Stimulated activated CD4-positive, alpha-beta T cell treated with anti-CD3 and anti-CD28 coated beads, Interleukin-15, amount 100 ng/mL, for 1 hour (primary cell): ENCODE results near the gene TNPO1.
"Not testable (repeated sequence)": the region's sequence is repeated elsewhere in the genome, so short reads cannot be mapped to it uniquely, and the experiment has no call there.

Source experiments
- DNase-seq, 2 donors: peaks; one replicate each; pipeline ENCODE4 v3.0.0-alpha.2; 2020; ENCODE audit warnings: low read depth in 1 of 2, low spot score in 1 of 2

Gene TNPO1

GRCh38 chr5:72816284-72817075, at the start of gene TNPO1:
TNPO1 (plus strand) TSS chr5:72816661; CDS start chr5:72816738, 77 bp downstream.
- peak; percentile 70 to 80 for DNase-seq

- DNase-seq: no peak
These were observed 49.0 kb upstream of the TNPO1 start for GRCh38 chr5:72767289-72768010.

- DNase-seq: no peak
These were observed 46.2 kb upstream of the TNPO1 start for GRCh38 chr5:72770266-72770665.

GRCh38 chr5:72776684-72777083, 39.8 kb upstream of the TNPO1 start:
- DNase-seq: no peak

GRCh38 chr5:72779520-72779919, 36.9 kb upstream of the TNPO1 start:
- DNase-seq: no peak

- DNase-seq: no peak
These were observed 33.1 kb upstream of the TNPO1 start for GRCh38 chr5:72783354-72783753.

GRCh38 chr5:72784129-72784528, 32.3 kb upstream of the TNPO1 start:
- no peak for DNase-seq

- no peak for DNase-seq
These were observed 30.7 kb upstream of the TNPO1 start for GRCh38 chr5:72785801-72786200.

- DNase-seq: no peak
These were observed 29.8 kb upstream of the TNPO1 start for GRCh38 chr5:72786676-72787075.

- DNase-seq: no peak
These were observed 27.5 kb upstream of the TNPO1 start for GRCh38 chr5:72788866-72789505.

- no peak for DNase-seq
These were observed 26.3 kb upstream of the TNPO1 start for GRCh38 chr5:72790186-72790585.

GRCh38 chr5:72792662-72793061, 23.8 kb upstream of the TNPO1 start:
- DNase-seq: not testable (repeated sequence)

GRCh38 chr5:72796001-72796400, 20.5 kb upstream of the TNPO1 start:
- DNase-seq: no peak

GRCh38 chr5:72799721-72800120, 16.7 kb upstream of the TNPO1 start:
- no peak for DNase-seq

GRCh38 chr5:72808637-72809036, 7.8 kb upstream of the TNPO1 start:
- not testable (repeated sequence) for DNase-seq

GRCh38 chr5:72811849-72812248, 4.6 kb upstream of the TNPO1 start:
- DNase-seq: no peak

GRCh38 chr5:72812488-72812887, 4.0 kb upstream of the TNPO1 start:
- no peak for DNase-seq

- DNase-seq: no peak
These were observed 2.4 kb upstream of the TNPO1 start for GRCh38 chr5:72814104-72814503.

- DNase-seq: no peak
These were observed 1.6 kb upstream of the TNPO1 start for GRCh38 chr5:72814864-72815263.

- DNase-seq: no peak
These were observed 729 bp upstream of the TNPO1 start for GRCh38 chr5:72815580-72816283.

GRCh38 chr5:72817076-72817481, 618 bp downstream of the TNPO1 start:
- DNase-seq: peak; percentile 4 to 14
